Psoas muscle (tissue), 8 donors: ENCODE results near the gene PHACTR3. TPM values are rescaled to one million over a fixed set of nuclear protein-coding genes. Genes with fewer than 3 reads are reported as not detected.
"Not testable (repeated sequence)": the region's sequence is repeated elsewhere in the genome, so short reads cannot be mapped to it uniquely, and the experiment has no call there.

Experiments used
- ATAC-seq, 4 donors: fragments of 200-7000 bp; cut with Tn5 transposase; one replicate each; pipeline ENCODE4 v1.9.1; 2020; ENCODE audit warnings: moderate library complexity in 3 of 4, mild to moderate bottlenecking in 2 of 4
- DNase-seq, 2 donors: peaks; one replicate each; pipeline ENCODE4 v3.0.0-alpha.2; 2020
- H3K27ac ChIP-seq: fragments of 200-600 bp; one replicate; pipeline ENCODE4 v1.8.0; 2022
- H3K27me3 ChIP-seq, 3 donors: fragments of 200-600 bp in 1 of 3; one replicate each; pipeline versions ENCODE4 v1.6.1 to v1.8.0; 2013 to 2022; ENCODE audit warnings: low read length in 2 of 3, mild to moderate bottlenecking in 2 of 3, moderate library complexity in 1 of 3; ENCODE audit not compliant: insufficient read depth in 3 of 3
- H3K36me3 ChIP-seq, 2 donors: fragments of 200-600 bp in 1 of 2; one replicate each; pipeline versions ENCODE4 v1.6.1 to v1.8.0; 2013 to 2022; ENCODE audit warnings: low read depth in 1 of 2, mild to moderate bottlenecking in 1 of 2, moderate library complexity in 1 of 2; ENCODE audit not compliant: insufficient read depth in 1 of 2
- H3K4me1 ChIP-seq: fragments of 200-600 bp; one replicate; pipeline ENCODE4 v1.8.0; 2022
- H3K4me3 ChIP-seq: fragments of 200-600 bp; one replicate; pipeline ENCODE4 v1.8.0; 2022; ENCODE audit warnings: mild to moderate bottlenecking
- H3K9me3 ChIP-seq: fragments of 200-600 bp; one replicate; pipeline ENCODE4 v1.8.0; 2022
- CTCF ChIP-seq: fragments of 200-600 bp; IDR thresholded peaks from one replicate; pipeline ENCODE4 v1.8.0; 2022; ENCODE audit warnings: antibody characterized with exemption
- WGBS, 3 donors: extraction: QIAGEN DNeasy Blood & Tissue Kit; methylation state at CpG; one replicate each; pipeline versions ENCODE4 v1.1.6 to v1.1.7; 2013; 5-methylcytosine and 5-hydroxymethylcytosine counted together
- intact Hi-C, 2 donors: fragments of 100-400 bp; cut with DNase I; formaldehyde crosslinking; loops; one replicate each; pipeline versions ENCODE4 v1.11.0 to v1.14.2; 2022
- polyA plus RNA-seq, 3 donors: library from polyadenylated mRNA; stranded (reverse); fragments of 200-250 nt; gene quantifications; one replicate each; pipeline ENCODE4 v1.2.3, GENCODE V29; 2013
- total RNA-seq, 4 donors: library from RNA; stranded (reverse); fragmentation: NEBNext Ultra II Directional in 2 of 4; extraction: Animal tissue kit (Norgen Biotek cat#: 25700) in 2 of 4; gene quantifications; one replicate each; pipeline versions ENCODE4 v1.2.1 to v1.2.4, GENCODE V29; 2021 to 2023
- donor health status: healthy with polysubstance abuse.
- donor health status: DM: no; HTN: no; CAD: no; lungs with moderate emphysema.
- donor health status: Bipolar disorder and iron deficiency.
- donor health status: healthy.
- donor health status: DM: yes; HTN: yes; CAD: no.
- donor health status: DM: no; HTN: no; CAD: no.
- donor health status: DM: no; HTN: no; CAD: no.
- donor health status: DM: yes; HTN: yes; CAD: no.

The PHACTR3 gene
- total and polyA plus RNA-seq, 7 donors = 0.10 to 0.46 (median 0.15) TPM; not detected in 3

GRCh38 chr20:59888050-59888449 is 283.7 kb downstream of the PHACTR3 start:
- Histone ChIP-seq H3K36me3 (no peaks in the 10 kb centered on the region), H3K4me3 (no peak overlapping the region), H3K27me3 (no peaks in the 10 kb centered on the region), H3K4me1 (no peaks in the 10 kb centered on the region), H3K27ac (no peak overlapping the region), H3K9me3 (no peaks in the 10 kb centered on the region)
- intact Hi-C loops = no loop called here
- no peak for DNase-seq
- no peak for ATAC-seq
- no peak for TF ChIP-seq CTCF
- 95 to 99% (median 96%) methylated on average over 1 of the region's 1 CpG for WGBS, 3 donors

GRCh38 chr20:59890035-59890434 is 285.7 kb downstream of the PHACTR3 start:
- intact Hi-C loops, H3K27me3 ChIP-seq, H3K27ac ChIP-seq, ATAC-seq, H3K4me3 ChIP-seq, H3K36me3 ChIP-seq, H3K9me3 ChIP-seq, H3K4me1 ChIP-seq, DNase-seq: not testable (repeated sequence)
- WGBS, 3 donors = 79 to 85% (median 83%) methylated on average over 2 of the region's 2 CpGs

GRCh38 chr20:59891581-59891980 is 287.2 kb downstream of the PHACTR3 start:
- H3K9me3 ChIP-seq = no peaks in the 10 kb centered on the region
- no peak for DNase-seq
- ATAC-seq = no peak
- WGBS, 3 donors = 73 to 93% (median 77%) methylated on average over 1 of the region's 1 CpG
- no peaks in the 10 kb centered on the region for H3K36me3 ChIP-seq
- H3K27ac ChIP-seq = no peak overlapping the region
- H3K27me3 ChIP-seq = no peaks in the 10 kb centered on the region
- no peaks in the 10 kb centered on the region for H3K4me1 ChIP-seq
- TF ChIP-seq CTCF = no peak
- H3K4me3 ChIP-seq = no peak overlapping the region
- intact Hi-C loops = no loop called here

- no peak for ATAC-seq
- H3K36me3 ChIP-seq = no peaks in the 10 kb centered on the region
- DNase-seq = no peak
- H3K4me1 ChIP-seq = no peaks in the 10 kb centered on the region
- no peak for TF ChIP-seq CTCF
- H3K27me3 ChIP-seq = no peaks in the 10 kb centered on the region
- no peak overlapping the region for H3K27ac ChIP-seq
- WGBS, 3 donors = 89 to 100% (median 92%) methylated on average over 1 of the region's 1 CpG
- intact Hi-C loops = no loop called here
- no peak overlapping the region for H3K4me3 ChIP-seq
- H3K9me3 ChIP-seq = no peaks in the 10 kb centered on the region
Observed at GRCh38 chr20:59895908-59896307, 291.6 kb downstream of the PHACTR3 start.
